AG04450 (cell line): ENCODE results near the gene DSG4. TPM values are rescaled to one million over a fixed set of nuclear protein-coding genes. Genes with fewer than 3 reads are reported as not detected.
"Not testable (repeated sequence)": the region's sequence is repeated elsewhere in the genome, so short reads cannot be mapped to it uniquely, and the experiment has no call there.

Experiments
- CTCF ChIA-PET: fragments of 300-600, 350-600 bp; formaldehyde crosslinking; extraction: SDS; loops from one replicate; lab custom pipeline; 2022; ENCODE audit warnings: antibody characterized with exemption, inconsistent platforms; lab: Charles Lee
- POLR2A ChIA-PET: fragments of 350-600 bp; formaldehyde crosslinking; extraction: SDS; loops from one replicate; lab custom pipeline; 2021; ENCODE audit warnings: antibody characterized with exemption, inconsistent platforms; lab: Yijun Ruan, JAX
- DNase-seq: peaks from one replicate; pipeline ENCODE4 v3.0.0-alpha.2; 2011; ENCODE audit warnings: low read depth, low spot score
- H3K27ac ChIP-seq: one replicate; pipeline ENCODE4 v1.5.1; 2012; ENCODE audit warnings: low read depth, low read length, control low read depth
- H3K27me3 ChIP-seq: one replicate; pipeline ENCODE4 v1.6.0; 2012; ENCODE audit warnings: low read length; ENCODE audit not compliant: control insufficient read depth, insufficient read depth
- H3K4me3 ChIP-seq: 2 replicates; pipeline ENCODE4 v1.5.1; 2011; ENCODE audit warnings: mild to moderate bottlenecking, low read depth, low read length, control low read depth
- H3K9me3 ChIP-seq: 2 replicates; pipeline ENCODE4 v1.5.1; 2012; ENCODE audit warnings: low read length; ENCODE audit not compliant: control insufficient read depth, insufficient read depth
- polyA minus RNA-seq: library from RNA; depleted of rRNA, polyadenylated mRNA; stranded (reverse); fragments of >200 nt; gene quantifications from 2 replicates; pipeline ENCODE4 v1.2.3, GENCODE V29; 2011; rRNA and poly(A)+ RNA removed
- polyA plus RNA-seq: library from polyadenylated mRNA; depleted of rRNA; stranded (reverse); fragments of >200 nt; gene quantifications from 2 replicates; pipeline ENCODE4 v1.2.3, GENCODE V29; 2011; rRNA removed
- TF ChIP-seq, protein P1 (sequence below): IDR thresholded peaks from 2 replicates; pipeline ENCODE4 v1.5.1; 2011; ENCODE audit warnings: low read depth, low read length, control low read depth, inconsistent platforms

Gene DSG4, protein sequence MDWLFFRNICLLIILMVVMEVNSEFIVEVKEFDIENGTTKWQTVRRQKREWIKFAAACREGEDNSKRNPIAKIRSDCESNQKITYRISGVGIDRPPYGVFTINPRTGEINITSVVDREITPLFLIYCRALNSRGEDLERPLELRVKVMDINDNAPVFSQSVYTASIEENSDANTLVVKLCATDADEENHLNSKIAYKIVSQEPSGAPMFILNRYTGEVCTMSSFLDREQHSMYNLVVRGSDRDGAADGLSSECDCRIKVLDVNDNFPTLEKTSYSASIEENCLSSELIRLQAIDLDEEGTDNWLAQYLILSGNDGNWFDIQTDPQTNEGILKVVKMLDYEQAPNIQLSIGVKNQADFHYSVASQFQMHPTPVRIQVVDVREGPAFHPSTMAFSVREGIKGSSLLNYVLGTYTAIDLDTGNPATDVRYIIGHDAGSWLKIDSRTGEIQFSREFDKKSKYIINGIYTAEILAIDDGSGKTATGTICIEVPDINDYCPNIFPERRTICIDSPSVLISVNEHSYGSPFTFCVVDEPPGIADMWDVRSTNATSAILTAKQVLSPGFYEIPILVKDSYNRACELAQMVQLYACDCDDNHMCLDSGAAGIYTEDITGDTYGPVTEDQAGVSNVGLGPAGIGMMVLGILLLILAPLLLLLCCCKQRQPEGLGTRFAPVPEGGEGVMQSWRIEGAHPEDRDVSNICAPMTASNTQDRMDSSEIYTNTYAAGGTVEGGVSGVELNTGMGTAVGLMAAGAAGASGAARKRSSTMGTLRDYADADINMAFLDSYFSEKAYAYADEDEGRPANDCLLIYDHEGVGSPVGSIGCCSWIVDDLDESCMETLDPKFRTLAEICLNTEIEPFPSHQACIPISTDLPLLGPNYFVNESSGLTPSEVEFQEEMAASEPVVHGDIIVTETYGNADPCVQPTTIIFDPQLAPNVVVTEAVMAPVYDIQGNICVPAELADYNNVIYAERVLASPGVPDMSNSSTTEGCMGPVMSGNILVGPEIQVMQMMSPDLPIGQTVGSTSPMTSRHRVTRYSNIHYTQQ
- polyA plus RNA-seq (not detected in 2 replicates), polyA minus RNA-seq (not detected in 2 replicates)

DNA sequence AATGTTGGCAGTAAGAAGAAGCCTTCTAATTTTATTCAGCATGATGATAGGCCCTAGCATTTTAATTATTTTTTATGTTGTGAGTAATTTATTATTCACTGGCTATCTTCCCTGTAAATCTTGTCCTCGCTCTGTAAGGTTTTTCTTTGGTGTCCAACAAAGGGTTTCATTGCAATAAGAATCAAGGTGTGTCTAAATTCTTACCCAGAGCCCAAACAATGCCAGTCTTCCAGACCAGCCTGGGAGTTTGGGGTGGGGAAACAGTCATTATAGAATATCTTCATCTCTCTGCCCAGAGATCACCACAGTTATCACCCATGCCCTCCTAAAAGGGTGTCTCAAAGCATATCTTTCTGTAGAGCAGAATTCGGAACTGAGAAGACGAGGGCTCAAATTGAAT lies at the start of gene DSG4:
DSG4 (plus strand) TSS at position 301 of the 400 bp plus-strand sequence. CDS start 135 bp downstream, outside the sequence.
- H3K27ac ChIP-seq = no peak within 1 kb of the TSS
- no peaks in the 10 kb centered on the region; the same call in 1 of the 2 replicates for H3K9me3 ChIP-seq
- DNase-seq = no peak
- POLR2A ChIA-PET = no interaction called here
- no peak within 1 kb of the TSS for H3K4me3 ChIP-seq
- no peaks in the 10 kb centered on the region for H3K27me3 ChIP-seq
- TF ChIP-seq, protein P1, sequence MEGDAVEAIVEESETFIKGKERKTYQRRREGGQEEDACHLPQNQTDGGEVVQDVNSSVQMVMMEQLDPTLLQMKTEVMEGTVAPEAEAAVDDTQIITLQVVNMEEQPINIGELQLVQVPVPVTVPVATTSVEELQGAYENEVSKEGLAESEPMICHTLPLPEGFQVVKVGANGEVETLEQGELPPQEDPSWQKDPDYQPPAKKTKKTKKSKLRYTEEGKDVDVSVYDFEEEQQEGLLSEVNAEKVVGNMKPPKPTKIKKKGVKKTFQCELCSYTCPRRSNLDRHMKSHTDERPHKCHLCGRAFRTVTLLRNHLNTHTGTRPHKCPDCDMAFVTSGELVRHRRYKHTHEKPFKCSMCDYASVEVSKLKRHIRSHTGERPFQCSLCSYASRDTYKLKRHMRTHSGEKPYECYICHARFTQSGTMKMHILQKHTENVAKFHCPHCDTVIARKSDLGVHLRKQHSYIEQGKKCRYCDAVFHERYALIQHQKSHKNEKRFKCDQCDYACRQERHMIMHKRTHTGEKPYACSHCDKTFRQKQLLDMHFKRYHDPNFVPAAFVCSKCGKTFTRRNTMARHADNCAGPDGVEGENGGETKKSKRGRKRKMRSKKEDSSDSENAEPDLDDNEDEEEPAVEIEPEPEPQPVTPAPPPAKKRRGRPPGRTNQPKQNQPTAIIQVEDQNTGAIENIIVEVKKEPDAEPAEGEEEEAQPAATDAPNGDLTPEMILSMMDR = no peak
- CTCF ChIA-PET = no interaction called here

DNA sequence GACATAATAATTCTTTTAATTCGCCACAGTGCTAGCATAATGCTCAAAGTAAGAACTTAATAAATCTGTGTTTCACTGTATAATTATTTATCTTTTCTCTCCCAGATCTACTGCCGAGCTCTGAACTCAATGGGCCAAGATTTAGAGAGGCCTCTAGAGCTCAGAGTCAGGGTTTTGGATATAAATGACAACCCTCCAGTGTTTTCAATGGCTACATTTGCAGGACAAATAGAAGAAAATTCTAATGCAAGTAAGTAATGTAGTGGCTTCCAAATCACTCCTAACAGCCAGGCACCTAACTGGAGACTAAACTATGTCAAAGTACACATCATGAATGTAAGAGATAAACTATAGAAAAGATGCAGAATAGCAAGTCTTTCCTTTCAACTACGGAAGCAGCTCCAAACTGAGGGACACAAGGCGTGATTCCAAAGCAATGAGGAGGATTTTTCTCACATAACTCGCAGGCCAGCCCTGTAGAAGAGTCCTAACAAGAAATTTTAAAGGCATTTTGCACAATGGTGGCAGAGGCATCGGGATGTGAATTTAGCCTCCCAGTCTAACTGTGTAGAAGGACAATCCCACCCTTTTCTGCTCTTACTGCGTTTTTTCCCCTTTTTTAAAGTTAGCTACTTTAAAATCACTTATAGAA lies 46.7 kb upstream of the DSG4 start:
- CTCF ChIA-PET = no interaction called here
- TF ChIP-seq, protein P1 = no peak

DNA sequence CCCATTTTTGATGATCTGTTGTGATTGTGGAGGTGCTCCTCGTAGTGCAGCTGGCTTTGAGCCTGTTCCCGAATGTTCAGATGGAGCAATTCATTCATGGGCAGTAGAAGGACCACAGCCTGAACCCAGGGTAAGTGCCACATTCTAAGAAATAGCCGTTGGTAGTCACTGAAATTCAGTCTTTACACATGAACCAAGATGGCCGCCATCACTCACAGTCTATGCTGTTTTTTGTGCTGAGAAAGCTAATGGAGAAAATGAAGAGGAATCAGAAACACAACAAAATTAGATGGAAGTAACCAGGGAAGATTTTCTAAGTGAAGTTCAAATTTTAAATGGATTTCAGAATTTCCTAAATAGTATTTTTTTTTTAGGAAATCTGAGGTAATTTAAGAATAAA lies 33.1 kb upstream of the DSG4 start:
- H3K4me3 ChIP-seq = no peak overlapping the region
- CTCF ChIA-PET = no interaction called here

More for the DNA sequence above, 46.7 kb upstream of the DSG4 start:
- no peaks in the 10 kb centered on the region for H3K9me3 ChIP-seq
- DNase-seq = no peak
- POLR2A ChIA-PET = no interaction called here
- no peak overlapping the region for H3K4me3 ChIP-seq
- H3K27me3 ChIP-seq = no peaks in the 10 kb centered on the region
- H3K27ac ChIP-seq = no peak overlapping the region

DNA sequence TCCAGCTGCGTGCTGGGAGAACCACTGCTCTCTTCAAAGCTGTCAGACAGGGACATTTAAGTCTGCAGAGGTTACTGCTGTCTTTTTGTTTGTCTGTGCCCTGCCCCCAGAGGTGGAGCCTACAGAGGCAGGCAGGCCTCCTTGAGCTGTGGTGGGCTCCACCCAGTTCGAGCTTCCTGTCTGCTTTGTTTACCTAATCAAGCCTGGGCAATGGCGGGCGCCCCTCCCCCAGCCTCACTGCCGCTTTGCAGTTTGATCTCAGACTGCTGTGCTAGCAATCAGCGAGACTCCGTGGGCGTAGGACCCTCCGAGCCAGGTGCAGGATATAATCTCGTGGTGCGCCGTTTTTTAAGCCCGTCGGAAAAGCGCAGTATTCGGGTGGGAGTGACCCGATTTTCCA lies 23.2 kb upstream of the DSG4 start:
- DNase-seq, POLR2A ChIA-PET, H3K4me3 ChIP-seq, H3K27ac ChIP-seq, CTCF ChIA-PET, H3K27me3 ChIP-seq: not testable (repeated sequence)
- peaks cover 13% of the 10 kb centered on the region for H3K9me3 ChIP-seq

More for the DNA sequence above, 33.1 kb upstream of the DSG4 start:
- DNase-seq = no peak
- no peak overlapping the region for H3K27ac ChIP-seq
- POLR2A ChIA-PET = no interaction called here
- peaks cover 7% of the 10 kb centered on the region for H3K9me3 ChIP-seq
- H3K27me3 ChIP-seq = no peaks in the 10 kb centered on the region
- TF ChIP-seq, protein P1 = no peak

DNA sequence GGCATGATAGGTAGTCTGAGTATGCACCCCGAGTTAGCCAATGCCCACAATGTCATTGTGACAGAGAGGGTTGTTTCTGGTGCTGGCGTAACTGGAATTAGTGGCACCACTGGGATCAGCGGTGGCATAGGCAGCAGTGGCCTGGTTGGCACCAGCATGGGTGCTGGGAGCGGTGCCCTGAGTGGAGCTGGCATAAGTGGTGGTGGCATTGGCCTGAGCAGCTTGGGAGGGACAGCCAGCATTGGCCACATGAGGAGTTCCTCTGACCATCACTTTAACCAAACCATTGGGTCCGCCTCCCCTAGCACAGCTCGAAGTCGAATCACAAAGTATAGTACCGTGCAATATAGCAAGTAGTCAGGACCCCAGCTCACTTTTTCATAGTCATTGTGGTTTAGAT lies 21.6 kb upstream of the DSG4 start:
- H3K27ac ChIP-seq = no peak overlapping the region
- no peak overlapping the region for H3K4me3 ChIP-seq
- H3K27me3 ChIP-seq = no peaks in the 10 kb centered on the region
- H3K9me3 ChIP-seq = peaks cover 13% of the 10 kb centered on the region
- DNase-seq = no peak
- ChIA-PET CTCF (no interaction called here), POLR2A (no interaction called here)
- TF ChIP-seq, protein P1 = no peak
